Fibroblast of upper back skin (primary cell): ENCODE measurements around the gene ITGA5.

Source experiments
- DNase-seq: peaks from one replicate; pipeline ENCODE4 v3.0.0-alpha.2; 2013

The ITGA5 gene

GRCh38 chr12:54349679-54350078 is 69.4 kb downstream of the ITGA5 start:
- DNase-seq: no peak

GRCh38 chr12:54349036-54349435 is 70.0 kb downstream of the ITGA5 start:
- DNase-seq: no peak
